ENCODE results near the gene DNLZ. TPM values are rescaled to one million over a fixed set of nuclear protein-coding genes. Genes with fewer than 3 reads are reported as not detected.

The DNLZ gene
- total and polyA plus RNA-seq, 9 of the 15 experiments (the other 6 are each of a cell fraction or from before 2014, with no cell fraction given) = 0.17 to 44.6 (median 3.4) TPM

DNA sequence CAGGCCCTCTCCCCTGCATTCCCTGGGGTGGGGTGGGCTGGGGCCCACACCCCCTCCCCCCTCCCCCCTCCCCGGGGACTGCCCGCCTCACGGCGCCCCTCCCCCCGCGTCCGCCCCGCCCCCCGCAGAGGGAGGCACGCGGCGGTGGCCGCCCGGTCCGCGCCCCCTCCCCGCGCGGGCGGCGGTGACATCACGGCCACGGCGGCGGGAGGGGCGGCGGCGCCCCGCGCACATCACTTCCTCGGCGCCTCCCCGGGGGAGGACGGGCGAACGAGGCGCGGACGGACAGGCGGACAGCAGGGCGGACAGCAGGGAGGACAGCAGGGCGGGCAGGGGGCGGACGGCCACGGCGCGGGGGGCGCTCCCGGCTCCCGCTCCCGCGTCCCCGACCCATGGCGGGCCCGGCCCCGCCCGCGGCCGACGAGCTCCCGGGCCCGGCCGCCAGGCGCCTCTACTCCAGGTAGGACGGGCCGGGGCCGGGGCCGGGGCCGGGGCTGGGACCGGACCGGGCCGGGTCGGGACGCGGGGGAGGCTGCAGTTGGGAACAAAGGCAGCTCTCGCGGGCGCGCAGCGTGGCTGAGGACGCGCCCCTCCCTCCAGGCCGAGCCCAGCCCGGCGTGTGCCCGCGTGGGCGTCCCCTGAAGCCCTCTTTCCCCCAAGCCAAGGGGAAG, 36.1 kb downstream of the DNLZ start, which contains the start of gene GPSM1 (continued):
- TF ChIP-seq JUN (IDR thresholded peaks at IDR 0.05; ENCODE audit: borderline replicate concordance, low read depth, low read length) (peak; percentile 33; the same call in 1 of the 2 replicates), JUN (CRISPR knock-in tag; IDR thresholded peaks at IDR 0.05; ENCODE audit: borderline replicate concordance) (no peak), CCNT2 (IDR thresholded peaks at IDR 0.05; ENCODE audit: borderline replicate concordance, extremely low read depth, insufficient read length, low read depth, low read length) (peak; percentile 50), ERF (CRISPR knock-in tag; IDR thresholded peaks at IDR 0.05) (peak; percentile 82; the same call in 1 of the 2 replicates), TCF3 (CRISPR knock-in tag; IDR thresholded peaks at IDR 0.05) (no peak), SIN3A (IDR thresholded peaks at IDR 0.05; ENCODE audit: borderline replicate concordance in 2 of 2, control insufficient read depth in 1 of 2, low read depth in 2 of 2, low read length in 2 of 2) (peak in 1 of 2 experiments; percentile 62; a peak in 1 of 4 replicates), ARID4B (CRISPR knock-in tag; IDR thresholded peaks at IDR 0.05) (peak; percentile 49; the same call in 1 of the 2 replicates), SPI1 (IDR thresholded peaks at IDR 0.05; ENCODE audit: borderline replicate concordance, low read depth, low read length) (peak; percentile 39; the same call in 1 of the 2 replicates), CREB1 (IDR thresholded peaks at IDR 0.05) (peak; percentile 76; the same call in 1 of the 2 replicates), CREB1 (CRISPR knock-in tag; IDR thresholded peaks at IDR 0.05) (no peak), MYC (IDR thresholded peaks at IDR 0.05; ENCODE audit: low read depth, low read length) (peak; percentile 22; the same call in 1 of the 2 replicates), MYC (CRISPR knock-in tag; IDR thresholded peaks at IDR 0.05; ENCODE audit: borderline replicate concordance, low read depth) (no peak), ARID1B (IDR thresholded peaks at IDR 0.05) (no peak), FOXA3 (CRISPR knock-in tag; conservative IDR thresholded peaks at IDR 0.05 in 1 of 2, IDR thresholded peaks at IDR 0.05 in 1 of 2) (no peak), KDM5B (IDR thresholded peaks at IDR 0.05; ENCODE audit: insufficient replicate concordance, low read depth, low read length) (peak; percentile 5), RBFOX2 (IDR thresholded peaks at IDR 0.05; ENCODE audit: low read depth, low read length) (peak; percentile 56), EGR1 (conservative IDR thresholded peaks at IDR 0.05) (peak; percentile 46; the same call in 1 of the 2 replicates), HCFC1 (IDR thresholded peaks at IDR 0.05; ENCODE audit: low read depth, low read length) (peak; percentile 10; the same call in 1 of the 2 replicates), ZBTB8A (IDR thresholded peaks at IDR 0.05; ENCODE audit: partially characterized antibody) (no peak)
- TF ChIP-seq, protein P1, sequence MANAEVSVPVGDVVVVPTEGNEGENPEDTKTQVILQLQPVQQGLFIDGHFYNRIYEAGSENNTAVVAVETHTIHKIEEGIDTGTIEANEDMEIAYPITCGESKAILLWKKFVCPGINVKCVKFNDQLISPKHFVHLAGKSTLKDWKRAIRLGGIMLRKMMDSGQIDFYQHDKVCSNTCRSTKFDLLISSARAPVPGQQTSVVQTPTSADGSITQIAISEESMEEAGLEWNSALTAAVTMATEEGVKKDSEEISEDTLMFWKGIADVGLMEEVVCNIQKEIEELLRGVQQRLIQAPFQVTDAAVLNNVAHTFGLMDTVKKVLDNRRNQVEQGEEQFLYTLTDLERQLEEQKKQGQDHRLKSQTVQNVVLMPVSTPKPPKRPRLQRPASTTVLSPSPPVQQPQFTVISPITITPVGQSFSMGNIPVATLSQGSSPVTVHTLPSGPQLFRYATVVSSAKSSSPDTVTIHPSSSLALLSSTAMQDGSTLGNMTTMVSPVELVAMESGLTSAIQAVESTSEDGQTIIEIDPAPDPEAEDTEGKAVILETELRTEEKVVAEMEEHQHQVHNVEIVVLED (CRISPR knock-in tag; IDR thresholded peaks at IDR 0.05) = peak; percentile 50; the same call in 1 of the 2 replicates

Data from K562 (cell line).